ENCODE data around the gene ATP11A. TPM values are rescaled to one million over a fixed set of nuclear protein-coding genes. Genes with fewer than 3 reads are reported as not detected.
A peak's percentile ranks its signal among the peaks of the same experiment; 100 is the strongest.
"Not testable (repeated sequence)": the region's sequence is repeated elsewhere in the genome, so short reads cannot be mapped to it uniquely, and the experiment has no call there.

ATP11A gene
- total RNA-seq, 1 donor from 2014 or later = 377 TPM

DNA sequence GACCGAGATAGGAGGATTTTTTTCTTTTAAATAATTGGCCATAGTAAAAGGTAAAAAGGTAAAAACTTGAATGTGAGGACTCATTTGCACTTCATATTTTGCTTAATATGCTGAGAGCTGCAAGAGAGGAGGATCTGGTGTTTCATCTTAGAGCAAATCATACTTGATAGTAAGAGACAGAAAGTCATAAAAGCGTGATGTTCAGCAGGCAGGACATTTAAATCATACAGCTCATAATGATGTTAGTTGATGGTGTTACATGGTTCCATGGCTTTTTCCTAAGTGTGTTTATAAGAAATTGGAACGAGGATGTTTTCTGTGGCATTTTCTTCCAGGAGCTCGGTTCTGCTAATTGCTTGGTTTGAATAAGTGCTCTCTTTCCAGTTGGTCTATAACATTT is 16.3 kb downstream of the ATP11A start:
- H3K36me3 ChIP-seq = peaks cover 3% of the 10 kb centered on the region
- ATAC-seq (no peak), DNase-seq (no peak)
- H3K27me3 ChIP-seq = no peaks in the 10 kb centered on the region
- intact Hi-C loops (cut with DNase I) = no loop called here
- peaks cover 52% of the 10 kb centered on the region for H3K4me1 ChIP-seq
- no peak overlapping the region for H3K4me3 ChIP-seq
- TF ChIP-seq, protein P1, sequence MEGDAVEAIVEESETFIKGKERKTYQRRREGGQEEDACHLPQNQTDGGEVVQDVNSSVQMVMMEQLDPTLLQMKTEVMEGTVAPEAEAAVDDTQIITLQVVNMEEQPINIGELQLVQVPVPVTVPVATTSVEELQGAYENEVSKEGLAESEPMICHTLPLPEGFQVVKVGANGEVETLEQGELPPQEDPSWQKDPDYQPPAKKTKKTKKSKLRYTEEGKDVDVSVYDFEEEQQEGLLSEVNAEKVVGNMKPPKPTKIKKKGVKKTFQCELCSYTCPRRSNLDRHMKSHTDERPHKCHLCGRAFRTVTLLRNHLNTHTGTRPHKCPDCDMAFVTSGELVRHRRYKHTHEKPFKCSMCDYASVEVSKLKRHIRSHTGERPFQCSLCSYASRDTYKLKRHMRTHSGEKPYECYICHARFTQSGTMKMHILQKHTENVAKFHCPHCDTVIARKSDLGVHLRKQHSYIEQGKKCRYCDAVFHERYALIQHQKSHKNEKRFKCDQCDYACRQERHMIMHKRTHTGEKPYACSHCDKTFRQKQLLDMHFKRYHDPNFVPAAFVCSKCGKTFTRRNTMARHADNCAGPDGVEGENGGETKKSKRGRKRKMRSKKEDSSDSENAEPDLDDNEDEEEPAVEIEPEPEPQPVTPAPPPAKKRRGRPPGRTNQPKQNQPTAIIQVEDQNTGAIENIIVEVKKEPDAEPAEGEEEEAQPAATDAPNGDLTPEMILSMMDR (IDR thresholded peaks at IDR 0.05) = no peak
- no peak overlapping the region for H3K27ac ChIP-seq
- H3K9me3 ChIP-seq = no peaks in the 10 kb centered on the region

DNA sequence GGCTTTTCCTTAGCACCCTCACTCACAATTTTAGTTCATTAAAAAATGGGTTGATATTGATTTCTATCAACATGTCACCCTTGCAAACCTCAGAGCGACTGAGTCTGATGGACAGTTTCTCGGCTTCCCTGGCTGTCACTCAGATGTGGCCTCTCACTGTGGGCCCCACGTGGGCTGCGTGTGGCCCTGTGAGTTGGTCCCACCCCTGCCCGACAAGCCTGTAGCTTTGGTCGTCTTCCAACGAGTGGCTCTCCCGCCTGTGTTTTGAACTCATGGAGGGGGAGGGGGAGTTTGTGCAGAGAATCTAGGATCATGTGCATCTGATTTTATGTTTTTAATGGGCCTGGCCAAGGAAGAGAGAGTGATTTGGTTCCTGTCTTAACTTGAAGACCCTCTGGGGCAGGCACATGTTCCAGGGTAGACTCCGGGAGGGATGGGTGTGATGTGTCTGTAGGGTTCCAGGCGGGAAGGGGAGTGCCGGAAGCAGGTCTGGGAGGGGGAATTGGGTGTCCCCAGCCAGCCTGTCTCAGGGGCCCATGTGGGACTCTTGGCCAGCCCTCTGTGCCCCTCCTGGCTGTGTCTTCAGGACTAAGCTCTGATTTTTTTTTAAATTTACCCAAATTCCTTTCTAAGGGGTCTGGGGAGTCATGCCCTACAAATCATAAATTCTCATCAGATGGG is 18.9 kb downstream of the ATP11A start:
- H3K36me3 ChIP-seq = peaks cover 3% of the 10 kb centered on the region
- H3K27me3 ChIP-seq = no peaks in the 10 kb centered on the region
- DNase-seq (no peak), ATAC-seq (no peak)
- intact Hi-C loops (cut with DNase I) = no loop called here
- TF ChIP-seq, protein P1 (IDR thresholded peaks at IDR 0.05) = no peak
- H3K9me3 ChIP-seq = no peaks in the 10 kb centered on the region
- H3K4me1 ChIP-seq = peaks cover 58% of the 10 kb centered on the region
- H3K27ac ChIP-seq = no peak overlapping the region
- H3K4me3 ChIP-seq = no peak overlapping the region

DNA sequence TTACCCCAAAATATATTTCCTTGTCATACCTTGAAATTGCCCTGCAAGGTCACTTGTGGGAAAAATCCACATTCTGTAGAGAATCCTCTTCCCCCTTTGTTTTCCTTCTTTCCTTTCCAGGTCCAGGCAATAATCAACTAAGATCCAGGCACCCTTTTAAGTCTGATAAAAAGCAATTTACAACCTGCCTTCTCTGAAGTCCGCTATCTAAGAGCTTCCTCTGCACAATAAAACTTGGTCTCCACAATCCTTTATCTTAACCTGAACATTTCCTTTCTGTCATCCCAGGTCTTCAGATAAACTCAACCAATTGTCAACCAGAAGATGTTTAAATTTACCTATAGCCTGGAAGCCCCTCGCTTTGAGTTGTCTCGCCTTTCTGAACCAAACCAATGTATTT is 19.5 kb downstream of the ATP11A start:
- H3K9me3 ChIP-seq; H3K4me3 ChIP-seq; H3K36me3 ChIP-seq; DNase-seq; H3K27ac ChIP-seq; H3K27me3 ChIP-seq; intact Hi-C loops (cut with DNase I); ATAC-seq: not testable (repeated sequence)
- H3K4me1 ChIP-seq = peaks cover 52% of the 10 kb centered on the region

DNA sequence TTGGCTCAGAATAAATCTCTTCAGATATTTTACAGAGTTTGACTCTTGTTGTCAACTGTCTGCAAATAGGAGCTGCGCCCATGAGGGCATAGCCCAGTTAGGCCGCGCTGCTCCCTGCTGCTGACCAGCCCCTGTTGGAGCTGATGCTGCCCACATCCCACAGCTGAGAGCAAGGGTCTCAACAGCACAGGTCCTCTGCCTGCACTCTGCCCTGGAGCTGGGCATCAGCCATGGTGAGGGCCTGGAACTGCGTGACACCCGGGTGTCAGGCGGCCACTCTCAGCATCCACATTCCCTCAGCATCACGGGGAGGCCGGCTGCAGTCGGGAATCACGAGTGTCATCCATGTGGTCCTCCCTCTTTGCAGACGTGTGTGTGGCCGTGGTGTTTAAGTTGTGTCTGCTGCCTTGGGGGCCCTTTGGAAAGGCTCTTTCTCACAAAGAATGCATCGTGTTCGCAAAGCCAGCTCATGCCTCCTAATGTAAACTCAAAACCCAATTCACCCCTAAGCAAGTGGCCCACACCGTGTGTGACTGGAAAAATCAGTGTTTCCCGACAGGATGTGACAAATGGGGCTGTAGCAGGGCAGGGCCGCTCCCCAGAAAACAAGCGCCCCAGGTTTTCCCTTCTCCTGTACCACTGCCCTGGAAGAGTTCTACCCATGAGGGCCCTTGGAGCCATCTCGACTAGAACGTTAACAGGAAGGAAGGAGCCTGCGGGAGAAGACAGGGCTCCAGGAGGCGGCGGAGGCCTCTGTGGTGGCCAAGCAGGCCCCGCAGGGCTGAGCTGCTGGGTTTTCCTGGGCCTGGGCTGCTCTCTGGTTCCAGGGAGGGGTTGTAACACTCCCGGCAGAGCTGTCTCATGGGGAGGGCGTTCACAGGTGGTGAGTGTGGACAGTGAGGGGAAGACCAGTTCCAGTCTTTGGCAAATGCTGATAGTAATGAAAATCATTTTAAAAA is 20.3 kb downstream of the ATP11A start:
- DNase-seq (no peak), ATAC-seq (no peak)
- H3K27ac ChIP-seq = peak overlapping the region; percentile 82

DNA sequence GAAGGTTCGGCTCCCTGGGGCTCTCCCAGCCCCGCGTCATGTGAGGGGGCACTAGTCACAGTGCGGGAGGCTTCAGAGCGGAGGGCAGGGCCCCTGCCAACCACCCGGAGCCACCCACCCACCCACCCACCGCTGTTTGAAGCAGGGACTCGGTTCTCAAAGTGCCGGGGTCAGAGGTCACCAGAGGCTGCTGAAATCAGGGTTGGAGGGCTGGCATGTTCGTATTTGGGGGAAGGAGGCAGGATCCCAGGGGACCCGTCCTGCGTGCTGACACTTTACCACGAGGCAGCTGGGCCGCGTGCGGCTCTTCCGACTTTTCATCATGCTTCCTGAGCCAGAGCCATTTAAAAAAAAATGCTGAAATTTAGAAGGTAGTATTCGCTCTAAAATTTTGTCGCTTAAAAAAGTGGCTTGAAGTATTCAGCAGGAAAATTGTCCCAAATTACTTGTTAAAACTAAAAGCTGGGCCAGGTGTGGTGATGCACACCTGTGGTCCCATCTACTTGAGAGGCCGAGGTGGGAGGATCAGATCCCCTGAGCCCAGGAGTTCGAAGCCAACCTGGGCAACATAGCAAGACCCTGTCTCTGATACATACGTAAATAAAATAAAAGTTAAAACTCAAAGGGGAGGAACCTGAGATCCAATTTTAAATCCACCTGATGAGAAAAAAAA is 21.2 kb downstream of the ATP11A start:
- intact Hi-C loops (cut with DNase I) = no loop called here
- TF ChIP-seq, protein P1 (IDR thresholded peaks at IDR 0.05) = no peak

More for the DNA sequence above, 20.3 kb downstream of the ATP11A start:
- TF ChIP-seq, protein P1 (IDR thresholded peaks at IDR 0.05) = no peak
- Histone ChIP-seq H3K27me3 (no peaks in the 10 kb centered on the region), H3K36me3 (peaks cover 3% of the 10 kb centered on the region), H3K4me3 (no peak overlapping the region), H3K9me3 (no peaks in the 10 kb centered on the region), H3K4me1 (peaks cover 45% of the 10 kb centered on the region)
- intact Hi-C loops (cut with DNase I) = no loop called here

More for the DNA sequence above, 21.2 kb downstream of the ATP11A start:
- Histone ChIP-seq H3K4me3 (peak overlapping the region; percentile 9), H3K4me1 (peaks cover 44% of the 10 kb centered on the region), H3K27me3 (no peaks in the 10 kb centered on the region), H3K36me3 (peaks cover 3% of the 10 kb centered on the region), H3K27ac (peak overlapping the region; percentile 82), H3K9me3 (no peaks in the 10 kb centered on the region)
- no peak for ATAC-seq
- no peak for DNase-seq

Data from upper lobe of right lung (tissue), 1 donor.